Hepatocyte (in vitro differentiated cells): ENCODE data around the gene FOXL1. TPM values are rescaled to one million over a fixed set of nuclear protein-coding genes. Genes with fewer than 3 reads are reported as not detected.

Source experiments
- DNase-seq: peaks from one replicate; pipeline ENCODE4 v3.0.0-alpha.2; 2016; ENCODE audit warnings: low spot score
- H2AFZ ChIP-seq: fragments of 200-600 bp; sonication (generic); 2 replicates; pipeline ENCODE4 v1.6.0; 2016; ENCODE audit warnings: antibody characterized with exemption, mild to moderate bottlenecking
- H3K27ac ChIP-seq: fragments of 200-600 bp; sonication (generic); 2 replicates; pipeline ENCODE4 v1.5.1; 2016; ENCODE audit warnings: mild to moderate bottlenecking
- H3K27me3 ChIP-seq: fragments of 200-600 bp; sonication (generic); 2 replicates; pipeline ENCODE4 v1.6.1; 2016
- H3K36me3 ChIP-seq: fragments of 200-600 bp; sonication (generic); replicated peaks from 2 replicates; pipeline ENCODE4 v1.5.1; 2016; ENCODE audit warnings: low read depth; ENCODE audit not compliant: insufficient read depth
- H3K4me1 ChIP-seq: fragments of 200-600 bp; sonication (generic); 2 replicates; pipeline ENCODE4 v1.5.1; 2016; ENCODE audit warnings: mild to moderate bottlenecking, moderate library complexity; ENCODE audit not compliant: insufficient read depth
- H3K4me2 ChIP-seq: fragments of 200-600 bp; sonication (generic); 2 replicates; pipeline ENCODE4 v1.6.0; 2016
- H3K4me3 ChIP-seq: fragments of 200-600 bp; sonication (generic); 2 replicates; pipeline ENCODE4 v1.5.1; 2016; ENCODE audit warnings: mild to moderate bottlenecking
- H3K79me2 ChIP-seq: fragments of 200-600 bp; sonication (generic); 2 replicates; pipeline ENCODE4 v1.6.0; 2017; ENCODE audit warnings: mild to moderate bottlenecking
- H3K9me2 ChIP-seq: fragments of 200-600 bp; sonication (generic); replicated peaks from 2 replicates; pipeline ENCODE4 v1.6.0; 2017; ENCODE audit warnings: mild to moderate bottlenecking; ENCODE audit not compliant: insufficient read depth
- H3K9me3 ChIP-seq: fragments of 200-600 bp; sonication (generic); 2 replicates; pipeline ENCODE4 v1.5.1; 2016; ENCODE audit warnings: low read depth, mild to moderate bottlenecking
- H4K20me1 ChIP-seq: fragments of 200-600 bp; sonication (generic); 2 replicates; pipeline ENCODE4 v1.6.0; 2016; ENCODE audit warnings: mild to moderate bottlenecking; ENCODE audit not compliant: insufficient read depth, poor library complexity, severe bottlenecking
- EZH2 ChIP-seq: fragments of 200-600 bp; sonication (generic); IDR thresholded peaks from 2 replicates; pipeline ENCODE4 v1.6.1; 2016; ENCODE audit warnings: antibody characterized with exemption, mild to moderate bottlenecking, borderline replicate concordance
- EZH2phosphoT487 ChIP-seq: fragments of 200-600 bp; sonication (generic); IDR thresholded peaks from one replicate; pipeline ENCODE4 v1.6.1; 2018; ENCODE audit warnings: antibody characterized with exemption, mild to moderate bottlenecking, low read depth, moderate library complexity; ENCODE audit not compliant: unreplicated experiment, severe bottlenecking
- WGBS: methylation state at CpG from one replicate; pipeline ENCODE4 v1.1.6; 2016; ENCODE audit warnings: low lambda C conversion rate; ENCODE audit errors: missing lambda C conversion rate; 5-methylcytosine and 5-hydroxymethylcytosine counted together
- polyA plus RNA-seq: library from polyadenylated mRNA; unstranded; fragments of >200 nt; fragmentation: Nextera tagmentation; extraction: Ambion mirVana; gene quantifications from 2 replicates; pipeline ENCODE4 v1.2.1, GENCODE V29; 2016
- total RNA-seq: library from RNA; depleted of rRNA; stranded (reverse); fragments of >200 nt; gene quantifications from 2 replicates; pipeline ENCODE4 v1.2.3, GENCODE V29; 2014
- TF ChIP-seq, protein P1 (sequence below): fragments of 200-600 bp; sonication (generic); IDR thresholded peaks from 2 replicates; pipeline ENCODE4 v1.5.1; 2016; ENCODE audit warnings: antibody characterized with exemption, mild to moderate bottlenecking; ENCODE audit not compliant: poor library complexity

The FOXL1 gene
- total and polyA plus RNA-seq, 2 experiments from 2014 or later = 1.3 to 3.1 TPM

GRCh38 chr16:86602521-86602920 lies 24.2 kb downstream of the FOXL1 start:
- TF ChIP-seq, protein P1, sequence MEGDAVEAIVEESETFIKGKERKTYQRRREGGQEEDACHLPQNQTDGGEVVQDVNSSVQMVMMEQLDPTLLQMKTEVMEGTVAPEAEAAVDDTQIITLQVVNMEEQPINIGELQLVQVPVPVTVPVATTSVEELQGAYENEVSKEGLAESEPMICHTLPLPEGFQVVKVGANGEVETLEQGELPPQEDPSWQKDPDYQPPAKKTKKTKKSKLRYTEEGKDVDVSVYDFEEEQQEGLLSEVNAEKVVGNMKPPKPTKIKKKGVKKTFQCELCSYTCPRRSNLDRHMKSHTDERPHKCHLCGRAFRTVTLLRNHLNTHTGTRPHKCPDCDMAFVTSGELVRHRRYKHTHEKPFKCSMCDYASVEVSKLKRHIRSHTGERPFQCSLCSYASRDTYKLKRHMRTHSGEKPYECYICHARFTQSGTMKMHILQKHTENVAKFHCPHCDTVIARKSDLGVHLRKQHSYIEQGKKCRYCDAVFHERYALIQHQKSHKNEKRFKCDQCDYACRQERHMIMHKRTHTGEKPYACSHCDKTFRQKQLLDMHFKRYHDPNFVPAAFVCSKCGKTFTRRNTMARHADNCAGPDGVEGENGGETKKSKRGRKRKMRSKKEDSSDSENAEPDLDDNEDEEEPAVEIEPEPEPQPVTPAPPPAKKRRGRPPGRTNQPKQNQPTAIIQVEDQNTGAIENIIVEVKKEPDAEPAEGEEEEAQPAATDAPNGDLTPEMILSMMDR = no peak
- no peak for TF ChIP-seq EZH2phosphoT487
- no peak for TF ChIP-seq EZH2
- Histone ChIP-seq H3K27me3 (peaks cover 8% of the 10 kb centered on the region), H3K9me2 (no peaks in the 10 kb centered on the region), H2AFZ (no peak overlapping the region), H3K4me3 (no peak overlapping the region), H3K79me2 (no peaks in the 10 kb centered on the region), H3K4me2 (no peak overlapping the region), H3K27ac (no peak overlapping the region), H3K4me1 (no peaks in the 10 kb centered on the region), H3K9me3 (no peaks in the 10 kb centered on the region), H3K36me3 (no peaks in the 10 kb centered on the region), H4K20me1 (no peaks in the 10 kb centered on the region)
- DNase-seq = no peak
- WGBS = 61% methylated on average over 4 of the region's 4 CpGs

GRCh38 chr16:86604436-86605193 lies 26.3 kb downstream of the FOXL1 start:
- Histone ChIP-seq H3K9me3 (no peaks in the 10 kb centered on the region), H3K79me2 (no peaks in the 10 kb centered on the region), H3K4me3 (no peak overlapping the region), H3K27ac (no peak overlapping the region), H2AFZ (no peak overlapping the region), H3K4me2 (no peak overlapping the region), H3K9me2 (no peaks in the 10 kb centered on the region), H3K27me3 (no peaks in the 10 kb centered on the region), H4K20me1 (no peaks in the 10 kb centered on the region), H3K4me1 (no peaks in the 10 kb centered on the region), H3K36me3 (no peaks in the 10 kb centered on the region)
- TF ChIP-seq EZH2 = no peak
- TF ChIP-seq, protein P1 = no peak
- TF ChIP-seq EZH2phosphoT487 = no peak
- DNase-seq = no peak
- WGBS = 88% methylated on average over 16 of the region's 16 CpGs

DNA sequence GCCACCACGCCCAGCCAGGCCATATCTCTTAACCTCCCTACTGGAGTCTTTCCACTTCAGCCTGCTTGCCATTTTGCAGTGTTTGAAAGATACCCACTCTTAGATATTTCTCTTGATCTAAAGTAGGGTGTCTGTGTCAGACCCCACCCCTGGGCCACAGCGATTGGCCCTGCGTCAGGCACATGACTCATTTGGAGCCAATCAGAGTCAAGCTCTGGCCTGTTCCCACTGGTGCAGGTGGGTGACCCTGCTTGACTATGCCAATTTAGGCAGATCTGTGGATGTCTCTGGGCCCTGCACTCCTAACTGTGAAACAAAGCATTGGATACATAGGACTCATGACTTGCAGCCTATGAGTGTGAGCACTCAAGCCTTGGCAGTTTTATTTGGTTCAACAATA lies 27.6 kb downstream of the FOXL1 start:
- Histone ChIP-seq H3K4me2 (no peak overlapping the region), H4K20me1 (no peaks in the 10 kb centered on the region), H3K36me3 (no peaks in the 10 kb centered on the region), H3K9me2 (no peaks in the 10 kb centered on the region), H3K27me3 (no peaks in the 10 kb centered on the region), H3K79me2 (no peaks in the 10 kb centered on the region), H3K4me1 (no peaks in the 10 kb centered on the region), H3K27ac (no peak overlapping the region), H3K4me3 (no peak overlapping the region), H3K9me3 (no peaks in the 10 kb centered on the region), H2AFZ (no peak overlapping the region)
- 93% methylated on average over 3 of the region's 3 CpGs for WGBS
- TF ChIP-seq, protein P1 = no peak
- TF ChIP-seq EZH2phosphoT487 (no peak), EZH2 (no peak)
- no peak for DNase-seq
